GM23248 (cell line): ENCODE measurements around the gene USP25.

Experiments used
- EZH2 ChIP-seq: fragments of 200-600 bp; sonication (generic); IDR thresholded peaks from 2 replicates; pipeline ENCODE4 v1.6.1; 2018; ENCODE audit warnings: antibody characterized with exemption, mild to moderate bottlenecking; ENCODE audit not compliant: insufficient read depth, poor library complexity, severe bottlenecking
- EZH2phosphoT487 ChIP-seq: fragments of 200-600 bp; sonication (generic); IDR thresholded peaks from 2 replicates; pipeline ENCODE4 v1.6.1; 2018; ENCODE audit warnings: antibody characterized with exemption, moderate library complexity, mild to moderate bottlenecking, low read depth; ENCODE audit not compliant: insufficient read depth

GRCh38 chr21:15856813-15857212, 127.0 kb downstream of the USP25 start:
- TF ChIP-seq EZH2 (no peak), EZH2phosphoT487 (no peak)
